GM10847 (cell line): ENCODE measurements around the gene SMOC2.

Experiments used
- POLR2A ChIP-seq: IDR thresholded peaks from 2 replicates; pipeline ENCODE4 v1.6.1; 2011; ENCODE audit not compliant: insufficient read length; ENCODE audit errors: extremely low read depth

SMOC2 gene

DNA sequence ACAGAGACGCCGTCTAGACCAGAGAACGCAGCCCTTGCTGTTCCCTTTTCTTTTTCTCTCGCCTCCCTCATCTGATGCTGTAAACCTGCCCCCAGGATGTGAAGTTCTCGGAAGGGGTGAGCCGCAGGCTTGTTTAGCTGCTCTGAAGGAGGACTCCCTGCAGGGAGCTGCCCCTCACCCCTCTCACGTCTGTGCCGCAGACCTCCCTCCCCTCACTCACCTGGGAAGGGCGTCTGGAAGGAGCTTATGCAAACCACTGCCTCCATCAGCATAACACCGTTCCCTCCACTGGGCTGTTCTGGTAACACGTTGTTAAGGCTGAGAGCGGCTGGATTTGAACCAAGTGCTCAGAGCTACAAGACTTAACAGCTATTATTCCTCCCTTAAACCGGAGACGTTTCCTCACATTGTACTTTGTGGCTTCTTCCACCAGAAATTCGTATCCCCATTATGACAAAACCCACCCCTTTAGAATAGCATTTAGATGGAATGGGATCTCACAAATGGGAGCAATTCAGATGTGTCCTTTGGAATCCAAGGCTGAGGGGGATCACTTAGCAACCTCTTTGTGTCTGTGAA lies 99.8 kb downstream of the SMOC2 start:
- TF ChIP-seq POLR2A, result no peak

DNA sequence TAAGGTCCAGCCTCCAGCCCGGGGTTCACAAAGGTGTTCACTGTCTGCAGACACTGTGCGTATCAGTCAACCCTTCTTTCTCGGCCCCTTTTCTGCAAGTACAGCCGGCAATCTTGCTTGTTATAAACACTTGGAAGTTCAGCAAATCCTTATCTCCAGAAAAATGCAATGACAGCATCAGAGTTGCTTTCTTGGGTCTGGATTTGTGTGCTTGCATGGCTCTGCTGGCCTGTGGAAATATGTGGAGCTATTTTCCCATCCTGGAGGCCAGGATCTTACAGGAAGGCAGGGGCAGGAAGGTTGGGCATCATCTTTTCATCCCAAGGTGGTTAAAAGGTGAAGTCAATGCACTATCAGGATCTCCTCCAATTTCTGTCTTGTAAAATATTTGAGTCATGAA lies 100.3 kb downstream of the SMOC2 start:
- TF ChIP-seq POLR2A, result no peak

DNA sequence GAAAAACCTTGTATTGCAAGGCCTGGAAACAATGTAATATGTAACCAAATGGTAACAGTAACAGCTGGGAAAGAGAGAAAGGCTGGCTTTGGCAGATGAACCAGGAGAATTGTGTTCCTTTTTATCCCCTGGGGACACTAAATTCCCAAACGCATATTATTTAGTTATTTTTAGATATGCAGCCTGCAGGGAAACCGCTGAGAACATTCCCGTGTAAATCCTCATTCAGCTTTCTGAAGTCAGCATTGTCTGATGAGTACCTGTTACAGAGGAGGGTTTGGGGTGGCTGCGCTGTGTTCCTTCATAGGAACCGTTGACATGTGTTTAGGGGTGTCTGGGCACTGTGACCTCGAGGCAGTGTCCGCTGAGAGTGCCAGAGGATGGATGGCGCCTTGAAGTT lies 101.3 kb downstream of the SMOC2 start:
- TF ChIP-seq POLR2A, result no peak

DNA sequence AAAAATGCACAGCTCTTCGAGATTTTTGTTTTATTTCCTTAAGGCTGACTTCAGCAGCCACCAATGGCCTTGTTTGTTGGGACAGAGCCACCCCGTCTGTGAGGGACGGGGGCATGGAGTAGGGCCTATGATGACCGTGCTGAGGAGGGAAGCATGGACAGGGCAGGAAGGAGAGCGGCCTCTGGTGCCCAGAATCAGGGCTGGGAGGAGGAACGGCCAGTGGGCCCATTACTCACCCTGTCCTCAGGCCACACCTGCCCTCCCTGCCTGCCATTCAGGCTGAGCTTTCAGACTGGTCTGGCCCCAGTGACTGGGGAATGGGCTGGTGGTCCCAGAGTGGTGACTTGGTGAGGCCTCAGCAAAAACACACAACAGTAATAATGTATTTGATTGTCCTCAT lies 104.4 kb downstream of the SMOC2 start:
- TF ChIP-seq POLR2A, result no peak

DNA sequence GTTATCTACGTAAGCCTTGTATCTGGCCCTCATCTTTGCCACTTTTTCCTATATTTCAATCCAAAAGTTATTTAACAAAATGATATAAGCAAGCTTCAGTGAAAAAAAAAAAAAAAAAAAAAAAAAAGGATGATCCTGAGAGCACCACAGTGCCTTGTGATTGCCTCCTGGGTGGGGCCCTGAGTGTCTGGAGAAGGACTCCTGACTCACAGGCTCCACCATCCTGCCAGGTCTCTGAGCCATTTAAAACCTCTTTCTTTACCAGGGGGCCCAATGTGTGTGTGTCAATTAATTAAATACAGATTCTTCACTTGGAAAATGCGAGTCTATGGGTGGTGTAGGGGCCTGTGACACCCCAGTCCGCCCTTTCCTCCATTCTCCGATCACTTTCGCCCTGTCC lies 105.2 kb downstream of the SMOC2 start:
- no peak for TF ChIP-seq POLR2A

DNA sequence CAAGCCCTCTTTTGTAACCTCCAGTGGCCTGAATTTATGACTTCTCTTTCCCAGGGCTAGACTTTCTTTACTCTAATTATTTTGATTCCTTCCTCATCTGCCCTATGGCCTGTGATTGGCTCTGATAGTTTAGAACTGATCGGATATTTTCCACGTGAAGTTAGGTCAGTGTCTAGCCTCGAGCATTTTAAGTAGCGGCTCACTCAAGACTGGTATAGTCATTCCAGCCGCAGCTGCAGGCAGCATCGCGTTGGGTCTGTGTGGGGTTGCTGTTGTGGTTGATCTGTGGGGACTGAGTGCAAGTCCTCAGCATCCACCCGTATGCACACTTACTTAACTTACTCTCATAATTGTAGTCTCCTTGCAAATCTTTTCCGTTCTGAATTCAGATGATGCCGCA lies 105.7 kb downstream of the SMOC2 start:
- TF ChIP-seq POLR2A, result no peak

DNA sequence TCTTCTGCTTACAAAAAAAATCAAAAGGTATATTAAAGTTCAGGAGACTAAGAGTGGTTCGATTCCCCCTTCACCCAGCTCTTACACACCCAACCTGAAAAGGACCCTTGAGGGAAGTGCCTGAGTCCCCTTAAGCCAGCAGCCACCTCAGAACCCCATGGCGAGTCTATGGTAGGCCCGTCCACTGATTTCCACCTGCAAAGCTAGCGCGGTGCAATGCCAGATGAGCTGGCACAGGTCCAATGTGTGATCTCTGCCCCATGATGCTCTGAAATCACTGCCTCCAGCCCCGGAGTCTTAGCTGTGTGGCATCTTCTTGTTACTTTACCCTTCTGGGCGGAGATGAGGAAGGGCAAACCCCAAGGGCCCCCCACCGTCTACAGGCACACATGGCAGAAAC lies 109.3 kb downstream of the SMOC2 start:
- no peak for TF ChIP-seq POLR2A

DNA sequence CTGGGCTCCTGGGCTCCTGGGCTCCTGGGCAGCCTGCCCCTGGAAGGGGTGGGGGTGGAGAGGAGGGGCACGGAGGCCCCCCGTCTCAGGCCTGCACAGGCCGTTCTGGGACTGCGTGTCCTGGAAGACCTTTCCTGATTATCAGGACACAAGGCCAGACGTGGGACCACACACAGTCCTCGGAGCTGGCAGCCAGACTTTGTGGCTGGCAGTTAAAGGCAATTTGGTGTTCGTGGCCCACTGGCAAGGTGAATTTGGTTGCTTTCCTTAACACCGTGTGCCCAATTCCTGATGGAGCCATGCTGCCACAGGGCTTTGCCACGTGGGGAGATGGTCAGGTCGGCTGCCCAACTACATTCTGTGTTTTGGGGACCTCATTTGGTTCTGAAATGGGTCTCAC lies 113.5 kb downstream of the SMOC2 start:
- TF ChIP-seq POLR2A, result no peak

DNA sequence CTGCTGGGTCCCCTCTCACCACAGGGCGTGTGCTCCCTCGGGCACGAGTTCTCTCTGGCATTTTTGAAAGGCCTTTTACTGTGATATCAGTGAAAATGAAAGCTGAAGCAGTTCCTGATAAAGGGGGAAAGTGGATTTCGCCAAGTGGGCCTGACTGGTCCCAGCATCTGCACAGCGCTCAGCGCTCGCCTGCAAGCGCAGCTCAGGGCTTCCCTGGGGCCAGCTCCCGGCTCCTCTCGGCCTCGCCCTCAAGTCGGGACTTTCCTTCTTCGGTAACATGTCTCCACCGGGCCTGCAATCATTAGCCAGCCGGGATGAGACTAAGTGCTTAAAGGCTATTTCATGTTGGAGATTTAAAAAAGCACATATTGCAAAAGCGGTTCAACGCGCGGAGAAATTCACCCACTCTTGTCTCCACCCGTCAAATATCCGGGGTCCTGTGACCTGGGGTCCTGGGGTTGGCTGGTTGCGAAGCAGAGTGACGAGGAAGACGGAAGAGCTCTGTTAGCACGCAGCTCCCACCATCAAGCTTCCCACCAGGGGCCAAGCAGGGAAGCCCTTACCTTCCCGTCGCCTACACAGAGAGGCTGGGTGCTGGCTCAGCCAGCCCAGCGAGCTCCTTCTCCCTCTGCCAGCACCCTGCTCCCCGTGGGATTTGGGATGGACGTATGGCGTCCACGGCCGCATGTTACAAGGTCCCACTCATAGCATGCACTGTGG lies 114.1 kb downstream of the SMOC2 start:
- no peak for TF ChIP-seq POLR2A

DNA sequence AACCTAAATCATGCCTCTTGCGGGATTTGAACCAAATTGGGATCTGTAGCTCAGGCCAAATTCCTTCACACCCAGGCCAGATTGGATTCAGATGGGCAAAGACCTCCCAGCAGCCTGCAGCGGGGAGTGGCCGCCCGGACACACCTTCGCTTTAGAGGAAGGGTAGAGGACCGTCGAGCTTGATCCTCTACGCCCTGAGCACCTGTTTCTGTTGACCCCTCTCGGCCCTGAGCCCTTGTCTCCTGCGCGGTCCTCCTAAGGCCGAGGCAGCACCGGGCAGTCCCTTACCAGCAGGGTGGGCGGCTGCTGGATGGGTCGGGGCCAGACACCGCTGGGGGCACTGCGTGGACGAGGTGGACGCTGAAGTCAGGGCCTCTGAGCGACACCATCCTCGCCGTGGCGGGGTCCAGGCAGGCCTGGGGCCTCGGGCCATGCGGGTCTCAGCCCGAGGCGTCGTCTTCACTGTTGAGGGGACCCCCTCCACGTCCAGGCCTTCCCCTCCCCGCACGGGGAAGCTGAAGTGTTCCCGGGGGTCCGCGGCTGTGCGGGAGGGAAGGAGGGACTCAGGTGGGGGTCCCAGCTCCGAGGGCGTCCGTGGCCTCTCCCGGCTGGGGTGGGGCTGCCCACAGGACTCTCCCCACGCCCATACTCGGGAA lies 114.8 kb downstream of the SMOC2 start:
- TF ChIP-seq POLR2A, result no peak

DNA sequence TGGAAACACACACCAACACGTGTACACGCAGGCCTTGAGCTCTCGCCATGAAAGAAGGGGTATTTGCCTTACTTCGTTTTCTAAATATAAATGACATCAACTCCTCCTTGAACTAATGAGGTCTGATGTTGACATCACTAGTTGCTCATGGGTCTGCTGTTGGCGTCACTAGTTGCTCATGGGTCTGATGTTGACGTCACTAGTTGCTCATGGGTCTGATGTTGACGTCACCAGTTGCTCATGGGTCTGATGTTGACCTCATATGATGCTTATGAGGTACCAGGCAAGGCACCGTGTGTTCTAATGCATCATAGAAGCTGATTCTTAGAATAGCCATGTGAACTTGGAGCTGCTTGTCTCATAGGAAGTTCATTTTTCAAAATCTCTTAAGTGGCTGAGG lies 116.5 kb downstream of the SMOC2 start:
- no peak for TF ChIP-seq POLR2A

DNA sequence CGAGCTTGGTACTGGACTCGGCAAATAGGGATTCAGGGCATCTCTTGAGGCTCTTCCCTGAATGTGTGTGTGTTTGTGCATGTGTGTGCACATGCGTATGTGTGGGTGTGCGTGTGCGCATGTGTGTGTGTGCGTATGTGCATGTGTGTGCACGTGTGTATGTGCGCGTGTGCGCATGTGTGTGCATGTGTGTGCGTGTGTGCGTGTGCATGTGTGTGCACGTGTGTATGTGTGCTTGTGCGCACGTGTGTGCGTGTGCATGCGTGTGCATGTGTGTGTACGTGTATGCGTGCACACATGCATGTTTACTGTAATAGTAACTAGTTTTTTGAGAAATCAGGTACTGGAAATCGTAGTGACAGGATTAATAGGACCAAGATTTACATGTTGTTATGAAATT lies 117.7 kb downstream of the SMOC2 start:
- no peak for TF ChIP-seq POLR2A

DNA sequence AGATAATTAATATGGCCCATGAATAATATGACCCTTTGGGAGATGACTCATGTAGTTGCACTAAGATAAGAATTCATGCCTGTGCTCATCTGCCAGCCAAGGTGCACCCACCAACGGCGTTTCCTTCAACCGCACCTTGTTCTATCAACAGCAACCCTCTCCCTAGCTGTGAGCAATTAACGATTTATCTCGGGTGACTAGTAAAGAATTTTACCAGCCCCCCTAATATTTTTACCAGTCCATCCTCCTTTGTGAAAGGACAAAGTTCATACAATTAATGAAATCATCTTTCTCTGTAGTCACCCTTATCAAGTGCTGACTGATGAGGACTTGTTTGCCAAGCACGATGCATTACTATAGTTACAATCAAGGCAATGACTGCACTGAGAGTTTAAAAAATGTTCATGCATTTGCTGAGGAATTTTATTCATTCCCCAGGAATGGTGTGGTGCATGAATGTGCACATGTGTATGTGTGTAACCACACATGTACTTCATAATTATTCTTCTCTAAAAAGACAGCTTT lies 118.7 kb downstream of the SMOC2 start:
- TF ChIP-seq POLR2A, result no peak

DNA sequence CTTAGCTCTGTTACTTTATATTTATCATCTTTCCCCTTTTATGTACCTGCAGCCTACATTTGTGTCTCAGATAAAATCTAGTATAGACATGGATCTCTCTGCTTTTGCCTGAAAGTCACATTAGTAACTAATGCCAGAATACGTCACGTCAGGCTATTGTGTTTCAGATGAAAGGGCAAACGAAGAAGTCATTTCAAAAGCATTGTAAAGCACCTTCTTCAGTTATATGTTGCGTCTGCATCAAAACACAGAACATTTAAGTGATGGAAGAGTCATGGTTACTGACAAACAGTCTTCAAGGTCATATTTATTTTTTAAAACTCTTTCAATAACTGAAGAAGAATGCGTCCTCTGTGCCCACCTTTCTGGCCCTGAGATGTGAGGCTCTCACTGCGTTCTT lies 119.1 kb downstream of the SMOC2 start:
- no peak for TF ChIP-seq POLR2A

DNA sequence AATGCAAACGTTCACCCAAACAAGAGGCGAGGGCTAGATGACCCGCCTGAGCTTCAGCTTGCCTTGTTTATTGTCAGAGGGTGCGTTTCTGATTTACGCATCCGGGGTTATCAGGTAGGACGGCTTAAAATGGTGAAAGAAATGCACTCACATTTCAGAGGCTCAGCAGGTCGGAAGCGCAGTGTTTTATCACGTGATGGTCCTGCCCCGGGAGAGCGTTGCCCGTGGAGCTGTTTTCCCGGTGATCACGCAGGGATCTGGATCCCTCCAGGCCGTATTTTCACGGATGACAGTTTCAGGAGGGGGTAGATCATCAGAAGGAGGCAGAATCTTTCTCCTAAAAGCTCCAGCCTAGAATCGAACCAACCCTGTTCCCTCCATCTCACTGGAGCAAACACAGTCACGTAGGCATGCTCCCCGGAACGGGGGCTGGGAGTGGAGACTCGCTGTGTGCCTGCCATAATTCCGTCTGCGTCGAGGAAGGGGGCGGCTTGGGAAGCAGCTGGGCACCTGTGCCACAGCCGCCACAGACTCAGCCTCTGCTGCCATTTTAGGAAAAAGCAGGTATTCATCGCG lies 121.7 kb downstream of the SMOC2 start:
- TF ChIP-seq POLR2A, result no peak

DNA sequence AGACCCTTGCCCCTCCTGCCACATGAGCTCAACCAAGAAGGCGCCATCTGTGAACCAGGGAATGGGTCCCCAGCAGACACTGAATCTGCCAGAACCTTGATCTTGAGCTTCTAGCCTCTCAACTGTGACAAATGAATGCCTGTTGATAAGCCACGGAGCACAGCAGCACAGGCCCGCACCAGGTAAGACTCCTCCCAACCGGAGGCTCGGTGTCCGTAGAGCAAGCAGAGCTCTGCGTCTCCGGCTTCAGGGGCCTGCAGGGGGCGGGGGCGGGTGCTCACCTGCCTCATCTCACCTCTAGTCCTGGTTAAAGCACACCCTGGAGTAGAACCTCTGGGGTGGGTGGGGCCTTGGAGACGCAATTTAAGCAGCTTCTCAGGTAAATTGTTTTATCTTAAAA lies 122.7 kb downstream of the SMOC2 start:
- TF ChIP-seq POLR2A, result no peak
